ENCODE results near the gene DNAJC12.
"Not testable (repeated sequence)": the region's sequence is repeated elsewhere in the genome, so short reads cannot be mapped to it uniquely, and the experiment has no call there.

DNAJC12 gene

DNA sequence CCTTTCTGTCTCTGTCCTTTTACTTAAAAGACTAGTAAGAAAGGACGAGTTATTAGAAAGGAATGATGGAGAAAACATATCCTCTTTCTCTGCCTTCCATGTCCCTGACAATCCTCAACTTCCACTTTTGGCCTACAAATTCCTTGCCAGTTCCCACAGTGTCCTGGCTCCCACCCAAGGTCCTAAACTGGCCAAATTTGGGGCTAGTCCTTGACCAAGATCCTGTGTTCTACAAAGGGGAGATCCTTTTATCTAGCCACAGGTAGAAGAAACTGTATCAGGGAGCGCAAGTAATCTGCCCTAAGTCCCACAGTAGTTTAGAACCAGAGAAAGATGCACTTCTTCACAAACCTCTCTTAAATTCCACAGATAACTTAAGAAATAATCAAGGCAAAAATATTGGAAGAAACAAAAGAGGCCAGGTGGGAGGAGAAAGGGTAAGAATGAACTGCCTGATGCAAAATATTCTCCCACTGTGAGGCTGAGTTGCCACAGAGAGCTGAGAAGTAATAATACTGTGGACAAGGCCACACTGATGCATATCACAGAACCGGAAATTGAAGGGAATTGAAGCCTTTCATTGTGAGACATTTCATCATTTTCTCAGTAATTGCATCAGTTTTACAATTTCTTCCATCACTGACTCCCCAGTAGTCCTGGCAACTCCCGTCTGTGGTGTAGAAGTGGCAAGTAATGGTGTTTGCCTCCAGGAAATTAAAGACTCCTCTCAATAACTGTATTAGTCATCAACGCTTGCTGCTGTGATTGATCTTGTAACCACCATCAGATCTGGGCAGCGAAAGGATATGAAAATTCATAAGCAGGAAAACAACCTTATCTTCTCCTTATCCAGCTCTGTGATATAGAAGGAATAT is 47.2 kb downstream of the DNAJC12 start:
- no peak for DNase-seq

DNA sequence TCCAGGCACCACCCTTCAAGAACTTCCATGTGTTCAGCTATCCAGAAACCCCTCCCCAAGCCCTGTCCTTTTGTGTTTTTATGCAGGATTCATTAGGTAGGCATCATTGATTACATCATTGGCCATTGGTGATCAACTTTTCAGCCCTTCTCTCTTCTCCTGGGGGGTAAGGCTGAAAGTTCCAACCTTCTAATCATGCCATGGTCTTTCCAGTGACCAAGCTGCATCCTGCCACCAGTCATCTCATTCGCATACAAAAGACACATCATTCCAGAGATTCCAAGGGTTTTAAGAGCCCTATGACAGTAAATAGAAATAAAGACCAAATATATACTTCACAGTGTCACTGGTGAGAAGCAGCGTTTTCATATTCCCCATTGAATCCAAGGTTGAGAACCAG is 48.2 kb downstream of the DNAJC12 start:
- no peak for DNase-seq

DNA sequence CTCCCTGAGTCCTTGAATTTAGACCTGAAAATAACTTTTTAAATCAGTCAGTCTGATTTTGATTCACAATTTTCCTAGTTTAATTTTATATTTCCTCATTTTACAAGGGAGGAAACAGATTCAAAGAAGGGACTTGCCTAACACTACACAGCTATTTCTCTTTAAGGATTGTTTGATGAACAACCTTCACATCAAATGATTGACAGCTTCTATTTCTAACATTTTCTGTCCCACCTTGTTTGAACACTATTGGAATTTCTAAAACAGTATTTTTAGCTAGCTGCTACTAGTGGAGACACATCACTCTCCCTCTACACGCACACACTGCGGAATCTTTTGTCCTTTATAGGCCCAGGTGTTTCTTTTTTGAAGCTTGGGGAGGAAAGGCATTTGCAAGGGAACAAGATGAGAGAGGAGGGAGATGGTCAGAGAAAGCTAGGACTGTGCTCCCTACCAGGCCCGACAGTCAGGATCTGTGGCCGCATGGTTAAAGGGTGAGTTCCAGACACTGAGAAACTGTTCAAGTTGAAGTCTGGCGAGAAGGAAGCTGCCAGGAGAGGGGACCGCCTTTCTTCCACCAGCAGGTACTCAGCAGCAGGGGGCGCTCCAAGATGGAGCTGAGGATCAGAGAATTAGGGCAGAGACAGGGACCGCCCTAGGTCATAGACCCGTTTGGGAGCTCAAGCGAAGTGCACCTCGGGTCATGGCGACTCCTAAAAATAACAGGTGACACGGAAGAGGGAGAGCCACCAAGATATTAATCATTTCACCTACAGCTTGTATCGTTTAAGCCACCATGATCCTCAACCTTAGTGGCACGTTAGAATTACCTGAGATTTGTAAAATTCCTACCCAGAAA is 49.7 kb downstream of the DNAJC12 start:
- DNase-seq: no peak

DNA sequence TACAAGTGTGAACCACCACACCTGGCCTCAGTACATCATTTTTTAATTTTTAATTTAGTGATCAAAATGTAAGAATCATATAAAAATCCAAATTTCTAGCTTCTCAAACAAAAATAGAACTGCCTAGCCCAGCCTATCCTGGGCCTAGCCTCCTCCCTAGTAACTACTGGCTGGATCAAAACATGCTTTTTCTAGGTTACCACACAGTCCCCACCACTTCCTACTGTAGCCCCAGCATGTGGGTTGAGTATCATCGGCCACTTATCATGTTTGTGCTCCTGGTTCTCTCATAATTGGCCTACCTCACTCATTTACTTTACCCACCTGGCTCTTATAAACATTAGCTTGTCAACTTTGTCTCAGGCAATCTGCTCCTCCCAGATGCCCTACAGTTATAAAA is 52.9 kb downstream of the DNAJC12 start:
- no peak for DNase-seq

DNA sequence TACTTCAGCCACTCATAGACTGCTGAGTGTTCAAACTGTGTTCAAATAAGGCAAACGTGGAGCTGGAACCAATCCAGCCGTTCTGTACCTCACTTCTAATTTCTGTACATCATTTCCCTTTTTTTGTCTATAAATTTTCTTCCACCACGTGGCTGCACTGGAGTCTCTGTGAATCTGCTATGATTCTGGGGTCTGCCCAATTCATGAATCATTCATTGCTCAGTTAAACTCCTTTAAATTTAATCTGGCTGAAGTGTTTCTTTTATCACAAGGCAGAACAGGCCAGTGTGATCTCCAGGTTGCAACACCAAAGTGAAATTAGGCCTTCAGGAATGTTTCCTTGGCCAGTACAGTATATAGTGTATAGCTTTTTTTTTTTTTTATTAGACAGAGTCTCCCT is 53.5 kb downstream of the DNAJC12 start:
- DNase-seq: no peak

DNA sequence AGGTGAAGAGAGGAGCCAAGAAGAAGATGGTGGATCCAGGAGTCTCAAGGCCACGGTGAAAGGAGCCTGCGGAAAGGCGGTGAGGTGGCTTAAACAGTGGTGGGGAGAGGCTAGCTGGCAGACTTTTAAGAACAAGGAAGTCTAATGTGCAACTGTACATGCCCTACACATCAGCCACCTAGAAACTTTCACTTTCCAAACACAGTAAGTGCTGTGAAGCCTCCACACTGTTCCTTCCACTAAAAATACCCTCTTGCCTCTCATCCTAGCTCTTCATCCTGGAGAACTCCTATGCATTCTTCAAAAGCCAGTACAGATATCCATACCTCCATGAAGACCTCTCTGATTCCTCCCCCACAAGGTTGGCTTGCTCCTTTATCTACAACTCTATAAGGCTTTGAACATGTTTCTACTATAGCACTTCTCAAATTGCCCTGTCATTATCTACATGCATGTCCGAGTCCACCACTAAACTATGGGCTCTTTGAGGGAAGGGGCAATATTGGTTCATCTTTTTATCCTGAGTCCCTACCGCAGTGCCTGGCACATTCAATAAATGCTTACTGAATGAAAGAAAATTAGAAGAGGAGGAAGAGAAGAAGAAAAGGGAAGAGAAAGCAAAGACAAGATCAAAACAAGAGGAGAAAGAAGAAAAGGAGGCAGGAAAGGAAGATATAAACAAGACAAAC is 54.2 kb downstream of the DNAJC12 start:
- DNase-seq: no peak

DNA sequence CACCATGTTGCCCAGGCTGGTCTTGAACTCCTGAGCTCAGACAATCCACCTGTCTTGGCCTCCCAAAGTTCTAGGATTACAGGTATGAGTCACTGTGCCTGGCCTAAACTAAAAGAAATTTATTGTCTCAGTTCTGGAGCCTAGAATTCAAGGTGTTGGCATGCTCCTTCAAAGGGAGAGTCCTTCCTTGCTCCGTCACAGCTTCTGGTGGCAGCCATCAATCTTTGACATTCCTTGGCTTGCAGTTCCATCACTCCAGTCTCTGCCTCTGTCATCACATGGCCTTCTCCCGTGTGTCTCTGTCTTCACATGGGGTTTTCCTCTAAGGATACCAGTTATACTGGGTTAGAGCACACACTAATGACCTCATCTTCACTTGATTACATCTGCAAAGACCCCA is 55.5 kb downstream of the DNAJC12 start:
- DNase-seq: no peak

DNA sequence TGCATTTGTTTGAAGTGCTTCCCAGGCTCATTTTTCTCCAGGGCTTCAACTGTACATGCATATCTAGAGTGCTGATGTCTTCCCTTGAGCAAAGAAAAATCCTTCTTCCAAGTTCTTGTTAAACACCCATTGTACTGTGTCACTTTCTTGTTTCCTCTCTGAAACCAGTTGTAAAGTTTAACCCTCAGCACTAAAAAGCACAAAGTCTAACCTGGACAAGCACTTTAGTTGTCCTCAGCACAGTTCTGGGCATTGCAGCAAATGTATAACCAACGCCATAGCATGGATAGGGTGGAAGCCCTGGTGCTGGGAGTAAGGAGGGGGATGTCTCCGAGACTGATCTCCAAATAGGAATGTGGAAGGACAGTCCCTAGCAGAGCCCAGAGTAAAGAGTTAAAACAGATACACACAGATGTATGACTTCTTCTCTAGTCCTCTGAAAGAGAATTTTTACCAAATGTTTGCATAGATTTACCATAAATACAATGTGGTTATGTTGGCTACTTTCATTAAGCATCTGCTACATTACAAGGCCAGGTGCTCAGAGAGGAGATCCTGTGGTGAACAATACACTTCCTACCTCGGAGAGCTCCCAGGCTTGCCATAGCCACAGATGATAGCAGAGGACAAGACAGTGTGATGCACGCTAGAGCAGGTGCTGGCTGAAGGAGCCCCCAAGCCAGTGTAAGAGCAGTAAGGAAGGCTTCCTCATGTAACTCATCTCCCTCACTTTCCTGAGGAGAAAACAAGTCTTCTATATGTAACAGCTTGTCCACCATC is 57.0 kb downstream of the DNAJC12 start:
- DNase-seq: no peak

DNA sequence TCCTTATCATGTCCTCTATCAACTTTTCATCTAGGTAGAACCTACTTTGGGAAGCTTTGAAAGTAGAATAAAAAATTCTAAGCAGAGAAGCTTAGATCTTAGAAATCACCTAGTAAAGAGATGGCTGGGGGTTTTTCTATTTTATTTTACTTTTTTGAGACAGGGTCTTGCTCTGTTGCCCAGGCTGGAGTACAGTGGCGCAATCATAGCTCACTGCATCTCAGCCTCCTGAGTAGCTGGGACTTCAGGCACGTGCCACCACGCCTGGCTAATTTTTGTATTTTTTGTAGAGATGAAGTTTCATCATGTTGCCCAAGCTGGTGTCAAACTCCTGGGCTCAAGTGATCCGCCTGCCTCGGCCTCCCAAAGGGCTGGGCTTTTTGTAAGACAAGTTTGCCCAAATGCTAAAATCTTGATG is 57.8 kb downstream of the DNAJC12 start:
- DNase-seq: not testable (repeated sequence)

DNA sequence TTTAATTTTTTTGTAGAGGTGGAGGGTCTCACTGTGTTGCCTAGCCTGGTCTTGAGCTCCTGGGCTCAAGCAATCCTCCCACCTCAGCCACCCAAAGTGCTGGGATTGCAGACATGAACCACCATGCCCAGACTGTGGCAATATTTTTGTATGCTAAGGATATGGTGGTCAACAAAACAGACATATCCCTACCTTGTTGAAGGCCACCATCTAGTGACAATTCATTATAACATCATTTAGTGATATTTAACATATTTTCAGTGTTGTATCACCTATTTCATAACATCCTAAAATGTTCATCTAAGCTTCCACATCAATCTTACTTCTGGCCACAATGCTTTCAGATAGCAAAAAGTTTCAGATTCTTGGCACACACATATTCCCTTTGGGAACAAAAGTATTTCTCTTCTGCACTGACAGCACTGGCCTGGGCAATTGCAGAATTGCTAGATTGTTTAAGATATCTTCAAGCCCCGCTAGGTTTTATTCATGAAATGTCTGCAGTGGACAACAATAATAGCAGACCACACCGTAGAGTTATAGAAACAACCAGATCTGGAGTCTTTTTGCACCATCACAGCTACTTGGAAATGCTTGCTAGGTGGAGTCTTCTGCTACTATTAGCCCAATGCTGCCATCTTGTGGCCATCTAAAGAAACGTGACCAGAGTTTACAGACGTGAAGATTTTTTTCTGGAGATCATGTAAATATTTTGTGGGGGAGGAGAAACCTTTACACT is 58.4 kb downstream of the DNAJC12 start:
- peak; percentile 36 for DNase-seq

DNA sequence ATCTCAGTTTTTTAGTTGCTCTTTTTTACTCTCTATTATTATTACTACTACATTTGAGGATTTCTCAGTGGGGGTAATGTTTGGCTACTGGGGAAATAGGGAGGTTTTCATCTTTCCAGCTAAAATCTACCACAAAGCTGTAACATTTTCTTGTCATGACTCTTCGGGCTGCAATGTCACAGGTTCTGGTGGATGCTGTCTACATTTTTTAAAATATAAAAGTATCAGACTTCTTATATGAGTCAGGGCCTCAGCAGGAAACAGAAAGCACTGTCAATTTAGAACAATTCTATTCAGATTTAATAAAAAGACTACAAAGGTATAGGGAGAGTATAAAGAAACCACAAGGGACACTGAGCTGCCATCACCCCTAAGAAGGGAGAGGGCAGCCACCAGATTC is 61.6 kb downstream of the DNAJC12 start:
- no peak for DNase-seq

DNA sequence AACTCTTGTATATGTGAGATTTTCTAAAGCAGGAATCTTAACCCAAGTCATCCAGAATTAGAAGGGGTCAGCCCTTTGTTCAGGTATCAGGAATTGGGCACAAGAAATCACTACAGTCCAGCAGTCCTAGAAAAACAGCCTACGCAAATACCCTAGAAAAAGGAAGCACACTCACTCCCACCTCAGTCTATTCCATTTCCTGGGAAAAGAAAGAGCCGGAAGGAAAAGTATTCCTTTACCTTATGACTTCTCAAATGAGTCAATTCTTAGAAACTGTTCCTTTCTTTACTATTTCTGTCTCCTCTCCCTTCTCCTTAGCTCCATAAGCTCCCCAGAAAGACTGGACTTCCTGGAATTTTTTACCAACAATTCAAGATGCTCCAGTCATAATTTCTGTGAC is 62.7 kb downstream of the DNAJC12 start:
- no peak for DNase-seq

DNA sequence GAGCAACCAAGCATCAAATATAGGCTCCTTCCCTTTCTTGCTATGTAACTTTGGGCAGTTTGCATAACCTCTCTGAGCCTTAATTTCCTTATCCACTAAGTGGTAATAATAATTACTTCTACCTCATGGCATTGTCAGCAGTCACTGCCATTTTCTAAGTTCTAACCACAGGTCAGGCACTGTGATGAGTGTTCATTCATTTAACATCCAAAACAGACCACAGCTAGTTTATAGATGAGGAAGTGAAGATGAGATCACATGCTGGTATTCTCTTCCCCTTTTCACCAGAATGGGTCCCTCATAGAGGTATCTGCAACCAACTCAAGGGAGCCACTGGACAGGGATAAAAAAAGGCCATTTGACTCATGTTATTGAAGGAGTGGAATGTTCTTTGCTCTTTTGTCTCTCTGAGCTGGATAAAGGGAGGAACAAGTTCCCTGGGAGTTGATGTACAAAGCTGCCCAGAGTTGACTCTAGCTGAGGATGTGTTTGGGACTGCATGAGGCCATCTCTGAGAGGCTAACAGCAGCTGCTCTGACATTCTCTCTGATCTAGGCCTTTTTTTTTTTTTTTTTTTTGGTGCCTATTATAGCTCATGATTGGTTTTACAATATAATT is 65.0 kb downstream of the DNAJC12 start:
- no peak for DNase-seq

DNA sequence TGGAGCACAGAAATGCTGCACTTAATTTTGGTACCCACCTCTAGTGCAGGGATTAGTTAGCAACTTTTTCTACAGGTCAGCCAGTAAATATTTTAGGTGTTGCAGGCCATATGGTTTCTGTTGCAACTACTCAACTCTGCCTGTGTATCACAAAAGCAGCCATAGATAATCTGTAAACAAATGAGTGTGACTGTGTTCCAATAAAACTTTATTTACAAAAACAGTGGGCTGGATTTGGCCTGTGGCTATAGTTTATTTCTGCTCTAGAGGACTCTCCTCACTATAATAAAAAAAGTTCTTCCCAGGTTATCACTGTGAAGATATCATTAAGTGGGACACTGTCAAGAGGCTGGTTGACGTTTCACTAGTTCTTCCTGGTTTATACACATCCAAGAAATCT is 65.8 kb downstream of the DNAJC12 start:
- DNase-seq: no peak

DNA sequence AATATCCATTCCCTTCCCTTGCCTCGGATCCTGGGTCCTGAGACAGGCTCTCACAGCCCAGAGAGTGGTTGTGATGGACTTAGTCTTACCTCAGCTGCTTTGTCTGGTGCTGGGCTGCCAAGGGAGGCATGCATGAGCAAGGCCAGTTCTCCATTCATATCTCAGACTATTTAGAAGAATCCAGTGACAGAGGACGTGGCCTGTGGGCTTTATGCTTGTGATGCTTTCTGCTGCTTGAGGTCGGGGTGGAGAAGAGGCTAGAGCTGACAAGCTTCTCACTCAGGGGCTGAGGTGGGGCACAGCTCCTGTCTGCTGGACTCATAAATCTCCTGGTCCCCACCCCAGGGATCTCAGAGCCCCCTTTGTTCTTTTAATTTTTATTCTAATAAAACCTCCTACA is 66.8 kb downstream of the DNAJC12 start:
- no peak for DNase-seq

DNA sequence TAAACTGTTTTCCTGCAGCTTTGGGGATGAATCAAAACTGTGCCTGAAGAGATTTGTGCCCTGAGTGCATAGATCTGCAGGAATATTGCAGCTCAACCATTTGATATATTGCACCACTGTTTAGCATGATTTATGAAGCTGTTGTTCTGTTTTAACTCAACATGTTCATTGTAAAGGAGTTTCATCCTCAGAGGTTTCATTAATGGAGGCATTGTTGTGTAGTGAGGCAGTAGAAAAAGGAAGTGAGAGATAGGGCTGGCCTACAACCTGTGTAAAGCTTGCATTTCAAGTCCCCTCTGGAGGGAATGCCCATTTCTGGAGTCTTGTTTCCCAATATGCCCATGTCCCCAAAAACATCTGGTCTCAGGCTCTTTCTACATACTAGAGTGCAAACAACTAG is 67.5 kb downstream of the DNAJC12 start:
- no peak for DNase-seq

DNA sequence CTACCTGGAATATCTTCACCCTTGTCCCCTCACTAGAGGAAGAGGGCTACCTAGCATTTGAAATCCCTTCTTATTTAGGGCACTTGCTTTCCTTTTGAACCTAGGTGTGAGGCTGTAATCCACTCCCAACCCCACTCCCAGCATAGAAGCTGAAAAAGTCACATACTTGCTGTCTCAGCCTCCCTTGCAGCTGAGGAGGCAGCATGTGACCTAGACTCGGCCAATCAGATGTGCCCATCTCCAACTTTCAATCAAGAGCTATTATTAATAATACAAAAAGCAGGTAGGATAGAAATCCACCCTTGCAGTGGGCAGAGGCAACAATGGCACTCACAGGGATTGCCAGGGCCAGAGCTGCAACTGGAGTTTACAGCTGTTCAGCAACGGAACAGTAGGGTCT is 70.7 kb downstream of the DNAJC12 start:
- no peak for DNase-seq

DNA sequence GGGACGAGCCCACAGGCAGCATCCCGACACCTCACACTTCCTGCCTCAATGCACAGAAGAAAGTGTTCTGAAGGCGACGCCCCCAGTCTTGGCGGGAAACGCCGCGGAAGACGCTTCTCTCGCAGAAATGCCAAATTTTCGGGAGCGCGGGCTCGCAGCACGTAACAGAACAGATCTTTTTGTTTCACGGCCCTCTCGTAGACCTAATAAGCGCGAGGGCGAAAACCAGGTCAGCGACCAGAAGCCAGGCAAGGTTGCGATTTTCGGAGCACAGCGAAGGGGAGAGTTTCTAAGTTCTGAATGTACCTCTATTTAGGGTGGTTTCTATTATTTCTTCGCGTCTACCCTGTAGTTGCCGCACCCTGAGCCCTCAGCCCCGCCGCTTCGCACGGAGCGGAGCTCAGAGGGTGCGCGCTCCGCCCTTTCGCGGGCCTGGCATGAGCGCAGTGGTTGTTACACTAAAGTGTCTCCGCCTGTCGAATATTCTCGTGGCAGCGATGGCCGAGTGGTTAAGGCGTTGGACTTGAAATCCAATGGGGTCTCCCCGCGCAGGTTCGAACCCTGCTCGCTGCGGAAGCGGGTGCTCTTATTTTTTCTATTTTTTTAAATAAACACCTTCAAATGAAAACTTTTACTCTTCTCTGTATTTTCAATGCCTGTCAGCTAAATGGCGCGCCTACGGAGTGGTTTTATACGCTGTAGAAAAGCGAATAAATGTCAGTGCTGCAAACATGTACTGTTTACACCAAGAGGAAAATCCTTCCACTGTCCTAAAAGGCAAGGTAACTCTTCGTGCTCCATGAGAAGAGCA is 73.8 kb downstream of the DNAJC12 start:
- DNase-seq: peak; percentile 95

DNA sequence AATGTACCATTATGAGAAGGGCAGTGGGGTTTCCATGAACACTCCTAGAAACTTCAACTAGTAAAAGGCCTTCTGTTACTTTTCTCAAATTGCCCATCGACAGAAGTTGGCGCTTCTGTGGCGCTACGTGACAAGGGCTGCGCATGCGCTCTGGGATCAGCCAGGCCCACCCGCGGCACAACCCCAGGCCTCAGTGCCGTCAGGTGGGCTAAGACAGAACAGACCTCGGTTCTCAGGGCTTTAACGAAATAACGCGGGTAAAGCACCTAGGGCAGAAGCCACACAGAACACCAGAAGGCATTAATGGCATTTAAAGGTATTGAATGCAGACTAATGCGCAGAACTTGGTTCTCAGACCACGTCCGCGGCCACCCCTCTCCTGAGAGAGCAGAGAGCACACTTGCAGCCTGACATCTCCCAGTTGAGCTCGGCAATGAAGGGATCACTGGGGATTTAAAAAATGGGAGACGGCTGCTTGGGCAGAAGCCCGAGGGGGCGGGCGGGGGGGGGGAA is 74.4 kb downstream of the DNAJC12 start:
- peak; percentile 74 for DNase-seq

DNA sequence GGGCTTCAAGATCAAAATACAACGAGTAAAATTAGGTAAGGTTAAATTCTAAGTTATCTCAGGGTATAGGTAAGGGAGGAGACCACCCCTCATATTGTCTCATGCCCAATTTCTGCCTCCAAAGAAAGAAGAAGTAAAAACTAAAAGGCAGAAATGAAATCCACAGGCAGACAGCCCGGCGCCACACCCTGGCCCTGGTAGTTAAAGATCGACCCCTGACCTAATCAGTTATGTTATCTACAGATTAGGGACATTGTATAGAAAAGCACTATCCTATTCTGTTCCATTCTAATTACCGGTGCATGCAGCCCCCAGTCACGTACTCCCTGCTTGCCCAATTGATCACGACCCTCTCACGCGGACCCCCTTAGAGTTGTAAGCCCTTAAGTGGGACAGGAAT is 75.4 kb downstream of the DNAJC12 start:
- DNase-seq: not testable (repeated sequence)

All from T1000 (cell line).